HepG2 (cell line): ENCODE measurements around the gene UBE2Q2. TPM values are rescaled to one million over a fixed set of nuclear protein-coding genes. Genes with fewer than 3 reads are reported as not detected.

Experiments used
- ATAC-seq: fragments of 200-7000 bp; cut with Tn5 transposase; 3 replicates; pipeline ENCODE4 v1.9.1; 2020; ENCODE audit warnings: mild to moderate bottlenecking, moderate library complexity
- BruUV-seq: library from RNA; stranded (reverse); fragments of 400-500 nt; replicated peaks from 2 replicates; lab custom pipeline; 2021; lab: Mats Ljungman, UMichigan
- CTCF ChIA-PET: fragments of 300-600 bp; formaldehyde crosslinking; extraction: SDS; loops from one replicate; lab custom pipeline; 2021; ENCODE audit warnings: low total read pairs, inconsistent platforms, low intra/inter-chr PET ratio; lab: Yijun Ruan, JAX
- POLR2A ChIA-PET: fragments of 350-600 bp; sonication (Branson Sonifier 250); formaldehyde crosslinking; loops from one replicate; lab custom pipeline; 2020; ENCODE audit warnings: antibody characterized with exemption, inconsistent platforms; lab: Yijun Ruan, JAX
- DNase-seq: peaks from one replicate; pipeline ENCODE4 v3.0.0-alpha.2; 2015; ENCODE audit warnings: low spot score
- FAIRE-seq: peaks from 3 replicates; lab custom pipeline; 2011; peaks lifted over from hg19 to GRCh38; lab: Jason Lieb, UNC
- H2AFZ ChIP-seq: one replicate; pipeline ENCODE4 v1.6.1; 2011; ENCODE audit warnings: low read length, inconsistent platforms
- H3K27ac ChIP-seq: fragments of 300-600 bp; 3 replicates; pipeline ENCODE4 v1.8.0; 2011; ENCODE audit warnings: mixed run types, mild to moderate bottlenecking, mixed read lengths, low read length, inconsistent platforms; ENCODE audit not compliant: insufficient read depth; ENCODE audit errors: extremely low read length
- H3K27me3 ChIP-seq, 2 experiments: fragments of 200-600 bp in 1 of 2; 2 replicates in 1 of 2; 3 replicates in 1 of 2; pipeline versions ENCODE4 v1.6.0 to v1.8.0; 2011; ENCODE audit warnings: low read length in 2 of 2, mild to moderate bottlenecking in 2 of 2, moderate library complexity in 2 of 2, inconsistent platforms in 1 of 2; ENCODE audit not compliant: insufficient read depth in 2 of 2, control insufficient read depth in 1 of 2
- H3K36me3 ChIP-seq, 2 experiments: fragments of 200-600 bp in 1 of 2; replicated peaks in 1 of 2; 2 replicates in 1 of 2; 3 replicates in 1 of 2; pipeline versions ENCODE4 v1.5.1 to v1.8.0; 2011; ENCODE audit warnings: low read length in 2 of 2, inconsistent platforms in 1 of 2; ENCODE audit not compliant: insufficient read depth in 2 of 2, control insufficient read depth in 1 of 2
- H3K4me1 ChIP-seq: 2 replicates; pipeline ENCODE4 v1.5.1; 2012; ENCODE audit warnings: low read length, inconsistent platforms; ENCODE audit not compliant: insufficient read depth
- H3K4me2 ChIP-seq: 2 replicates; pipeline ENCODE4 v1.6.0; 2011; ENCODE audit warnings: low read depth, low read length, inconsistent platforms
- H3K4me3 ChIP-seq, 3 experiments: fragments of 200-600 bp in 1 of 3; sonication (generic), shearing (Covaris generic) in 1 of 3; replicated peaks in 1 of 3; 2 replicates each; pipeline ENCODE4 v1.5.1; 2011 to 2016; ENCODE audit warnings: low read length in 3 of 3, inconsistent platforms in 2 of 3, low read depth in 2 of 3, mild to moderate bottlenecking in 2 of 3, control low read depth in 1 of 3, mixed read lengths in 1 of 3; ENCODE audit not compliant: insufficient read depth in 1 of 3
- H3K79me2 ChIP-seq: one replicate; pipeline ENCODE4 v1.6.1; 2011; ENCODE audit warnings: low read length, inconsistent platforms; ENCODE audit not compliant: insufficient read depth
- H3K9ac ChIP-seq: 2 replicates; pipeline ENCODE4 v1.6.0; 2011; ENCODE audit warnings: mild to moderate bottlenecking, low read depth, low read length, inconsistent platforms; ENCODE audit not compliant: insufficient read depth
- H3K9me3 ChIP-seq: 2 replicates; pipeline ENCODE4 v1.5.1; 2012; ENCODE audit warnings: mild to moderate bottlenecking, low read length
- H4K20me1 ChIP-seq: 2 replicates; pipeline ENCODE4 v1.6.0; 2011; ENCODE audit warnings: inconsistent platforms, mild to moderate bottlenecking, low read length, moderate library complexity; ENCODE audit not compliant: insufficient read depth
- GATAD2A ChIP-seq: IDR thresholded peaks from 2 replicates; pipeline ENCODE4 v1.6.1; 2016
- KDM1A ChIP-seq: IDR thresholded peaks from 2 replicates; pipeline ENCODE4 v1.6.1; 2016; ENCODE audit warnings: missing compliant biosample characterization
- NCOA2 ChIP-seq: sonication (generic); formaldehyde crosslinking; IDR thresholded peaks from 2 replicates; pipeline ENCODE4 v1.8.0; 2022; ENCODE audit warnings: inconsistent platforms
- NR1H2 ChIP-seq: sonication (generic); formaldehyde crosslinking; IDR thresholded peaks from 2 replicates; pipeline ENCODE4 v1.8.1; 2022; ENCODE audit warnings: low read depth, missing genetic modification reagents, borderline replicate concordance
- RARG ChIP-seq: sonication (generic); formaldehyde crosslinking; IDR thresholded peaks from 2 replicates; pipeline ENCODE4 v1.4.0; 2020; ENCODE audit warnings: low read depth, mild to moderate bottlenecking, missing genetic modification reagents
- RBAK ChIP-seq: sonication (generic); formaldehyde crosslinking; IDR thresholded peaks from 2 replicates; pipeline ENCODE4 v1.5.1; 2020; ENCODE audit warnings: mild to moderate bottlenecking, missing genetic modification reagents
- RBM39 ChIP-seq: fragments of 200-400 bp; formaldehyde crosslinking; IDR thresholded peaks from one replicate; pipeline ENCODE4 v1.6.1; 2018; ENCODE audit warnings: antibody characterized with exemption, mild to moderate bottlenecking, low read depth, low read length; ENCODE audit not compliant: poor library complexity, severe bottlenecking
- RXRB ChIP-seq: IDR thresholded peaks from 2 replicates; pipeline ENCODE4 v1.6.1; 2016; ENCODE audit warnings: borderline replicate concordance, missing genetic modification reagents, missing compliant biosample characterization
- SIX1 ChIP-seq: sonication (generic); formaldehyde crosslinking; IDR thresholded peaks from 2 replicates; pipeline ENCODE4 v1.4.0; 2020; ENCODE audit warnings: missing genetic modification reagents, borderline replicate concordance
- SRSF9 ChIP-seq: fragments of 200-400 bp; formaldehyde crosslinking; IDR thresholded peaks from 2 replicates; pipeline ENCODE4 v1.6.1; 2018; ENCODE audit warnings: borderline replicate concordance, mild to moderate bottlenecking, low read depth, low read length; ENCODE audit not compliant: insufficient read depth, poor library complexity, severe bottlenecking
- XRCC5 ChIP-seq: fragments of 200-400 bp; formaldehyde crosslinking; optimal IDR thresholded peaks from 2 replicates; pipeline ENCODE3; 2017; ENCODE audit warnings: mild to moderate bottlenecking, low read length
- ZNF101 ChIP-seq: sonication (generic); formaldehyde crosslinking; IDR thresholded peaks from 2 replicates; pipeline ENCODE4 v1.4.0; 2020; ENCODE audit warnings: mild to moderate bottlenecking, low read depth, missing genetic modification reagents, borderline replicate concordance
- ZNF34 ChIP-seq: sonication (generic); formaldehyde crosslinking; IDR thresholded peaks from 2 replicates; pipeline ENCODE4 v1.4.0; 2020; ENCODE audit warnings: mild to moderate bottlenecking, missing genetic modification reagents, borderline replicate concordance
- ZNF589 ChIP-seq: sonication (generic); formaldehyde crosslinking; conservative IDR thresholded peaks from 2 replicates; pipeline ENCODE4 v1.8.0; 2022; ENCODE audit warnings: mild to moderate bottlenecking, moderate library complexity, missing genetic modification reagents
- ZNF768 ChIP-seq: sonication (generic); formaldehyde crosslinking; IDR thresholded peaks from 2 replicates; pipeline ENCODE4 v1.4.0; 2020; ENCODE audit warnings: missing genetic modification reagents
- whole genome bisulfite sequencing: methylation state at CpG from one replicate; pipeline ENCODE4 v1.1.6; 2017; ENCODE audit warnings: low lambda C conversion rate; 5-methylcytosine and 5-hydroxymethylcytosine counted together
- in situ Hi-C: cut with HindIII; loops from 2 replicates; pipeline ENCODE4 v1.10.0; 2017; ENCODE audit warnings: low pct_unique_long_range_greater_than_20kb; ENCODE audit not compliant: extremely low pct_ligation_motif_present
- intact Hi-C: fragments of 100-400 bp; cut with micrococcal nuclease; formaldehyde crosslinking; loops from one replicate; pipeline ENCODE4 v1.10.0; 2022; ENCODE audit not compliant: unreplicated experiment
- polyA plus RNA-seq, 8 experiments: library from polyadenylated mRNA; depleted of rRNA in 3 of 8; stranded (reverse) in 7 of 8; unstranded in 1 of 8; fragments of >200 nt; fragmentation: Illumina TruSeq in 4 of 8; extraction: Trizol in 4 of 8; gene quantifications; 2 replicates each; pipeline versions ENCODE4 v1.2.1 to v1.2.3, GENCODE V29; 2011 to 2016; ENCODE audit warnings: low read depth in 4 of 8, missing spikeins in 1 of 8, mixed read lengths in 1 of 8; ENCODE audit not compliant: insufficient read depth in 1 of 8
- total RNA-seq, 5 experiments: library from RNA; depleted of rRNA; stranded (reverse); fragments of >200 nt; fragmentation: Illumina TruSeq; extraction: Trizol; gene quantifications; 2 replicates each; pipeline ENCODE4 v1.2.3, GENCODE V29; 2016; ENCODE audit warnings: low read depth in 1 of 5
- TF ChIP-seq, protein P1 (sequence below): conservative IDR thresholded peaks from 2 replicates; pipeline ENCODE4 v1.6.1; 2018; ENCODE audit warnings: missing genetic modification reagents
- TF ChIP-seq, protein P2 (sequence below): sonication (generic); formaldehyde crosslinking; IDR thresholded peaks from 2 replicates; pipeline ENCODE4 v1.8.0; 2022; ENCODE audit warnings: mild to moderate bottlenecking, missing genetic modification reagents, moderate library complexity
- TF ChIP-seq, protein P3 (sequence below): sonication (generic); formaldehyde crosslinking; IDR thresholded peaks from 2 replicates; pipeline ENCODE4 v1.4.0; 2020; ENCODE audit warnings: low read depth, mild to moderate bottlenecking, missing genetic modification reagents
- TF ChIP-seq, protein P4 (sequence below): sonication (generic); formaldehyde crosslinking; conservative IDR thresholded peaks from 2 replicates; pipeline ENCODE4 v1.8.0; 2022; ENCODE audit warnings: low read depth, missing genetic modification reagents

The UBE2Q2 gene
- total and polyA plus RNA-seq, 2 of the 13 experiments (the other 11 are each of a cell fraction or from before 2014, with no cell fraction given) = 10.6 to 20.4 TPM

DNA sequence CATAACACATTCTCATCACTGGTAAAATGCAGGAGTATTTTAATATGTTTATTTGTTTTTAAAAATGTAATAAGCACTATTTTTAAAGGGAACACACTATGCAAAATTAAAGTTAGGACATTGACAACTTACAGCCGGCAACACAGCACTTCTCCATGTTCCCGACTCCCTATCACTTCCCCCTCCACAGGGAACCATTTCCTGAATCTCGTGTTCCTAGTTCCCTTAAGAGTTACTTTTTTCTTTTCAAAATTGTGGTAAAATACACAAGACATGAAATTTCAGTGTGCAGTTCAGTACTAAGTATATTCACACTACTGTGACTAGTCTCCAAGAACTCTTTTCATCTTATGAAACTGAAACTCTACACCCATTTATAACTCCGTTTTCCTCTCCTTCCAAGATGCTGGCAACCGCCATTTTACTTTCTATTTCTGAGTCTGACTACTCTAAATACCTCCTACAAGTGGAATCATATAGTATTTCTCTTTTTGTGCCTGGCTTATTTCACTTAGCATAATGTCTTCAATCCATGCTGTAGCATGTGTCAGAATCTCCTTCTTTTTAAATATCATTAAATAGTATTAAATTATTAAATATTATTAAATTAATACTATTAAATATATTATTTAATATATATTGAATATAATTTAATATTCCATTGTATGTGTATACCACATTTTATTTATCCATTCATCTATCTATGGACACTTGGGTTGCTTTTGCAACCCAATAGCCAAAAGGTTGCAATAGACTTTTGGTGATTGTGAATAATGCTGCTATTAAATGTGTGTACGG is 25.9 kb upstream of the UBE2Q2 start (continued):
- TF ChIP-seq, protein P1, sequence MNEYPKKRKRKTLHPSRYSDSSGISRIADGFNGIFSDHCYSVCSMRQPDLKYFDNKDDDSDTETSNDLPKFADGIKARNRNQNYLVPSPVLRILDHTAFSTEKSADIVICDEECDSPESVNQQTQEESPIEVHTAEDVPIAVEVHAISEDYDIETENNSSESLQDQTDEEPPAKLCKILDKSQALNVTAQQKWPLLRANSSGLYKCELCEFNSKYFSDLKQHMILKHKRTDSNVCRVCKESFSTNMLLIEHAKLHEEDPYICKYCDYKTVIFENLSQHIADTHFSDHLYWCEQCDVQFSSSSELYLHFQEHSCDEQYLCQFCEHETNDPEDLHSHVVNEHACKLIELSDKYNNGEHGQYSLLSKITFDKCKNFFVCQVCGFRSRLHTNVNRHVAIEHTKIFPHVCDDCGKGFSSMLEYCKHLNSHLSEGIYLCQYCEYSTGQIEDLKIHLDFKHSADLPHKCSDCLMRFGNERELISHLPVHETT = no peak
- TF ChIP-seq ZNF768 (CRISPR knock-in tag) = no peak
- no peak for TF ChIP-seq XRCC5
- no peak for TF ChIP-seq SRSF9
- no peak for TF ChIP-seq ZNF589 (CRISPR knock-in tag)
- TF ChIP-seq NCOA2 = no peak
- no peak for TF ChIP-seq ZNF101 (CRISPR knock-in tag)
- TF ChIP-seq RBAK (CRISPR knock-in tag) = no peak
- TF ChIP-seq GATAD2A = no peak
- no peak for TF ChIP-seq NR1H2 (CRISPR knock-in tag)

DNA sequence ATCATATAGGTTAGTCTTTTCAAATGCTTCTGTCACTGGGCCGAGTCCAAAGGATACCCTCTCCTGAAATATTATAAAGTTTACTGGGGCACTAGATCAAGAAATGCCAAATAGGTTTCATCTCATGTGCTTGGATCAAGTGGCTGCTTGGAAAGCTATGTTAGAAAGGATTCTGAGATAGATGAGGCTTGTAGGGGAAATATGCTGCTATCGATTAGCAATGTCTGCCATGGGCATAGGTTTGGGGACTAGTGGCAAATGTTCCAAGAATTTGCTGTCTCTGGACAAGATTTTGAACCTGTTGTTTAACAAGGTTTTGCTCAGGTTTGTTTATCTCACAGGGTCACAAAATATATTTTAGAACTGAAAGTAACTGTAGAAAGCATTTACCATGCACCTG is 23.0 kb upstream of the UBE2Q2 start:
- ATAC-seq (no peak), FAIRE-seq (no peak), DNase-seq (no peak)
- Histone ChIP-seq H3K36me3 (no peaks in the 10 kb centered on the region), H3K4me3 (no peak overlapping the region), H2AFZ (no peak overlapping the region), H3K27me3 (peaks cover 0 to 4% of the 10 kb centered on the region in 2 experiments; a peak in 1 of 5 replicates), H3K9ac (no peak overlapping the region), H4K20me1 (no peaks in the 10 kb centered on the region), H3K9me3 (no peaks in the 10 kb centered on the region), H3K27ac (no peak overlapping the region), H3K79me2 (no peaks in the 10 kb centered on the region), H3K4me1 (peaks cover 7% of the 10 kb centered on the region), H3K4me2 (no peak overlapping the region)
- ChIA-PET POLR2A (no interaction called here), CTCF (no interaction called here)
- intact Hi-C loops (no loop called here), in situ Hi-C loops (no loop called here)
- WGBS = 71% methylated on average over 2 of the region's 2 CpGs
- TF ChIP-seq SIX1 (CRISPR knock-in tag) (no peak), RBM39 (no peak), RXRB (no peak), RARG (CRISPR knock-in tag) (no peak), ZNF34 (CRISPR knock-in tag) (no peak), KDM1A (CRISPR knock-in tag) (no peak)
- TF ChIP-seq, protein P2, sequence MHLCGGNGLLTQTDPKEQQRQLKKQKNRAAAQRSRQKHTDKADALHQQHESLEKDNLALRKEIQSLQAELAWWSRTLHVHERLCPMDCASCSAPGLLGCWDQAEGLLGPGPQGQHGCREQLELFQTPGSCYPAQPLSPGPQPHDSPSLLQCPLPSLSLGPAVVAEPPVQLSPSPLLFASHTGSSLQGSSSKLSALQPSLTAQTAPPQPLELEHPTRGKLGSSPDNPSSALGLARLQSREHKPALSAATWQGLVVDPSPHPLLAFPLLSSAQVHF (CRISPR knock-in tag) = no peak
- TF ChIP-seq, protein P3, sequence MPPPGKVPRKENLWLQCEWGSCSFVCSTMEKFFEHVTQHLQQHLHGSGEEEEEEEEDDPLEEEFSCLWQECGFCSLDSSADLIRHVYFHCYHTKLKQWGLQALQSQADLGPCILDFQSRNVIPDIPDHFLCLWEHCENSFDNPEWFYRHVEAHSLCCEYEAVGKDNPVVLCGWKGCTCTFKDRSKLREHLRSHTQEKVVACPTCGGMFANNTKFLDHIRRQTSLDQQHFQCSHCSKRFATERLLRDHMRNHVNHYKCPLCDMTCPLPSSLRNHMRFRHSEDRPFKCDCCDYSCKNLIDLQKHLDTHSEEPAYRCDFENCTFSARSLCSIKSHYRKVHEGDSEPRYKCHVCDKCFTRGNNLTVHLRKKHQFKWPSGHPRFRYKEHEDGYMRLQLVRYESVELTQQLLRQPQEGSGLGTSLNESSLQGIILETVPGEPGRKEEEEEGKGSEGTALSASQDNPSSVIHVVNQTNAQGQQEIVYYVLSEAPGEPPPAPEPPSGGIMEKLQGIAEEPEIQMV (CRISPR knock-in tag) = no peak
- TF ChIP-seq, protein P4, sequence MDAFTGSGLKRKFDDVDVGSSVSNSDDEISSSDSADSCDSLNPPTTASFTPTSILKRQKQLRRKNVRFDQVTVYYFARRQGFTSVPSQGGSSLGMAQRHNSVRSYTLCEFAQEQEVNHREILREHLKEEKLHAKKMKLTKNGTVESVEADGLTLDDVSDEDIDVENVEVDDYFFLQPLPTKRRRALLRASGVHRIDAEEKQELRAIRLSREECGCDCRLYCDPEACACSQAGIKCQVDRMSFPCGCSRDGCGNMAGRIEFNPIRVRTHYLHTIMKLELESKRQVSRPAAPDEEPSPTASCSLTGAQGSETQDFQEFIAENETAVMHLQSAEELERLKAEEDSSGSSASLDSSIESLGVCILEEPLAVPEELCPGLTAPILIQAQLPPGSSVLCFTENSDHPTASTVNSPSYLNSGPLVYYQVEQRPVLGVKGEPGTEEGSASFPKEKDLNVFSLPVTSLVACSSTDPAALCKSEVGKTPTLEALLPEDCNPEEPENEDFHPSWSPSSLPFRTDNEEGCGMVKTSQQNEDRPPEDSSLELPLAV (CRISPR knock-in tag) = no peak
- BruUV-seq = no TSS peak
